GM23338 (cell line): ENCODE data around the gene PHLDB3. TPM values are rescaled to one million over a fixed set of nuclear protein-coding genes. Genes with fewer than 3 reads are reported as not detected.

Source experiments
- ATAC-seq: fragments of 200-7000 bp; cut with Tn5 transposase; 3 replicates; pipeline ENCODE4 v1.9.1; 2020
- DNase-seq: peaks from one replicate; pipeline ENCODE4 v3.0.0-alpha.2; 2015; ENCODE audit warnings: low spot score
- H2AFZ ChIP-seq: fragments of 200-600 bp; sonication (generic); 2 replicates; pipeline ENCODE4 v1.8.0; 2016; ENCODE audit warnings: antibody characterized with exemption, mild to moderate bottlenecking, moderate library complexity
- H3F3A ChIP-seq: fragments of 200-600 bp; sonication (generic); replicated peaks from 2 replicates; pipeline ENCODE4 v1.8.0; 2017; ENCODE audit warnings: antibody characterized with exemption, mixed run types, low read depth
- H3K27ac ChIP-seq: fragments of 200-600 bp; sonication (generic); 2 replicates; pipeline ENCODE4 v1.6.1; 2016; ENCODE audit warnings: low read depth
- H3K27me3 ChIP-seq: fragments of 200-600 bp; sonication (generic); 2 replicates; pipeline ENCODE4 v1.8.0; 2016; ENCODE audit warnings: mild to moderate bottlenecking, mixed run types, moderate library complexity; ENCODE audit not compliant: insufficient read depth
- H3K36me3 ChIP-seq: fragments of 200-600 bp; sonication (generic); 2 replicates; pipeline ENCODE4 v1.8.0; 2016; ENCODE audit warnings: mild to moderate bottlenecking; ENCODE audit not compliant: insufficient read depth
- H3K4me1 ChIP-seq: fragments of 200-600 bp; sonication (generic); 2 replicates; pipeline ENCODE4 v1.8.0; 2016; ENCODE audit warnings: mild to moderate bottlenecking, moderate library complexity; ENCODE audit not compliant: insufficient read depth
- H3K4me2 ChIP-seq: fragments of 200-600 bp; sonication (generic); 2 replicates; pipeline ENCODE4 v1.7.1; 2017; ENCODE audit warnings: mixed run types
- H3K4me3 ChIP-seq: fragments of 200-600 bp; sonication (generic); 2 replicates; pipeline ENCODE4 v1.6.1; 2016; ENCODE audit warnings: mixed run types
- H3K79me2 ChIP-seq: fragments of 200-600 bp; sonication (generic); replicated peaks from 2 replicates; pipeline ENCODE4 v1.8.0; 2017; ENCODE audit warnings: mild to moderate bottlenecking; ENCODE audit not compliant: insufficient read depth
- H3K9me2 ChIP-seq: fragments of 200-600 bp; sonication (generic); 2 replicates; pipeline ENCODE4 v1.8.0; 2017; ENCODE audit not compliant: insufficient read depth
- H4K20me1 ChIP-seq: fragments of 200-600 bp; sonication (generic); replicated peaks from 2 replicates; pipeline ENCODE4 v1.8.0; 2017; ENCODE audit warnings: mild to moderate bottlenecking; ENCODE audit not compliant: insufficient read depth
- H3K27ac Mint-ChIP-seq: 2 replicates; pipeline ENCODE4 v1.8.0; 2020; ENCODE audit warnings: inconsistent platforms, mild to moderate bottlenecking, moderate library complexity, mixed read lengths
- H3K27me3 Mint-ChIP-seq: 3 replicates; pipeline ENCODE4 v1.8.0; 2022; ENCODE audit warnings: low read depth, mild to moderate bottlenecking, moderate library complexity, mixed read lengths, inconsistent platforms; ENCODE audit not compliant: insufficient read depth, poor library complexity
- H3K36me3 Mint-ChIP-seq: 3 replicates; pipeline ENCODE4 v1.8.0; 2021; ENCODE audit warnings: low read depth, mild to moderate bottlenecking, inconsistent platforms, moderate library complexity, mixed read lengths
- H3K4me1 Mint-ChIP-seq: 3 replicates; pipeline ENCODE4 v1.8.0; 2020; ENCODE audit warnings: mild to moderate bottlenecking, inconsistent platforms, mixed read lengths
- H3K4me3 Mint-ChIP-seq: 3 replicates; pipeline ENCODE4 v1.8.0; 2021; ENCODE audit warnings: moderate library complexity, mild to moderate bottlenecking, inconsistent platforms, mixed read lengths
- H3K9me3 Mint-ChIP-seq: 3 replicates; pipeline ENCODE4 v1.8.0; 2020; ENCODE audit warnings: moderate library complexity, mild to moderate bottlenecking, inconsistent platforms, mixed read lengths
- CREB1 ChIP-seq: fragments of 250-450 bp; sonication (Bioruptor Pico); IDR thresholded peaks from 2 replicates; pipeline ENCODE4 v1.5.0; 2020; ENCODE audit warnings: low read depth, mild to moderate bottlenecking, moderate library complexity
- CTCF ChIP-seq, 2 experiments: fragments of 200-600 bp in 1 of 2; sonication (generic) in 1 of 2; conservative IDR thresholded peaks; 2 replicates each; pipeline versions ENCODE4 v1.5.1 to v1.6.1; 2016 to 2017; ENCODE audit warnings: antibody characterized with exemption in 2 of 2, low read depth in 2 of 2, mild to moderate bottlenecking in 2 of 2, moderate library complexity in 1 of 2
- JUNB ChIP-seq: IDR thresholded peaks from one replicate; pipeline ENCODE4 v1.6.1; 2016; ENCODE audit warnings: antibody characterized with exemption; ENCODE audit not compliant: unreplicated experiment
- NANOG ChIP-seq: IDR thresholded peaks from 2 replicates; pipeline ENCODE4 v1.6.1; 2016; ENCODE audit warnings: antibody characterized with exemption, borderline replicate concordance
- POLR2AphosphoS5 ChIP-seq: IDR thresholded peaks from 2 replicates; pipeline ENCODE4 v1.6.1; 2016; ENCODE audit warnings: antibody characterized with exemption, low read depth
- STAT1 ChIP-seq: IDR thresholded peaks from one replicate; pipeline ENCODE4 v1.6.1; 2016; ENCODE audit warnings: antibody characterized with exemption; ENCODE audit not compliant: unreplicated experiment
- ZNF331 ChIP-seq: fragments of 250-450 bp; sonication (Bioruptor Pico); IDR thresholded peaks from 2 replicates; pipeline ENCODE4 v1.5.0; 2020; ENCODE audit warnings: low read depth, mild to moderate bottlenecking, moderate library complexity
- ZNF462 ChIP-seq: fragments of 250-450 bp; sonication (Bioruptor Pico); IDR thresholded peaks from 2 replicates; pipeline ENCODE4 v1.5.0; 2020; ENCODE audit warnings: mild to moderate bottlenecking, moderate library complexity
- polyA plus RNA-seq: library from polyadenylated mRNA; unstranded; fragments of >200 nt; fragmentation: Nextera tagmentation; extraction: Ambion mirVana; gene quantifications from 2 replicates; pipeline ENCODE4 v1.2.1, GENCODE V29; 2016
- total RNA-seq: library from RNA; depleted of rRNA; stranded (reverse); fragments of >200 nt; shearing (Covaris generic); gene quantifications from 2 replicates; pipeline ENCODE4 v1.2.3, GENCODE V29; 2014

Gene PHLDB3
- total and polyA plus RNA-seq, 2 experiments from 2014 or later = 6.3 to 15.4 TPM

- no peaks in the 10 kb centered on the region for H3K36me3 ChIP-seq
- Mint-ChIP-seq H3K4me1 (peaks cover 5% of the 10 kb centered on the region; the same call in 2 of the 3 replicates), H3K27ac (no peak overlapping the region), H3K4me3 (no peak overlapping the region), H3K27me3 (peaks cover 2% of the 10 kb centered on the region), H3K9me3 (peaks cover 14% of the 10 kb centered on the region), H3K36me3 (peaks cover 7% of the 10 kb centered on the region; the same call in 1 of the 3 replicates)
- no peaks in the 10 kb centered on the region for H3F3A ChIP-seq
- no peaks in the 10 kb centered on the region for H3K79me2 ChIP-seq
- no peaks in the 10 kb centered on the region for H4K20me1 ChIP-seq
- no peaks in the 10 kb centered on the region for H3K4me1 ChIP-seq
- ATAC-seq (no peak), DNase-seq (no peak)
- no peak overlapping the region for H3K27ac ChIP-seq
- no peaks in the 10 kb centered on the region for H3K9me2 ChIP-seq
- no peaks in the 10 kb centered on the region for H3K27me3 ChIP-seq
- H3K4me3 ChIP-seq = no peak overlapping the region
- H2AFZ ChIP-seq = no peak overlapping the region
- no peak overlapping the region for H3K4me2 ChIP-seq
- TF ChIP-seq ZNF331 (CRISPR knock-in tag) (no peak), POLR2AphosphoS5 (no peak)
Measured at GRCh38 chr19:43452582-43452981, 52.0 kb downstream of the PHLDB3 start.

GRCh38 chr19:43450545-43450997 lies 54.0 kb downstream of the PHLDB3 start:
- TF ChIP-seq CTCF (conservative IDR thresholded peaks at IDR 0.05; ENCODE audit: low read depth in 2 of 2) = no peak
- TF ChIP-seq ZNF462 (CRISPR knock-in tag) = no peak
- TF ChIP-seq NANOG = no peak
- no peak for TF ChIP-seq STAT1
- no peak for TF ChIP-seq ZNF331 (CRISPR knock-in tag)
- no peak for TF ChIP-seq JUNB
- no peak for TF ChIP-seq CREB1 (CRISPR knock-in tag)
- peaks cover 7% of the 10 kb centered on the region; the same call in 2 of the 3 replicates for H3K4me1 Mint-ChIP-seq
- Histone ChIP-seq H3K4me1 (no peaks in the 10 kb centered on the region), H3K4me3 (no peak overlapping the region), H3K27ac (no peak overlapping the region), H3K79me2 (no peaks in the 10 kb centered on the region), H3F3A (no peaks in the 10 kb centered on the region), H3K4me2 (no peak overlapping the region), H3K36me3 (no peaks in the 10 kb centered on the region), H3K9me2 (no peaks in the 10 kb centered on the region), H2AFZ (0 out of 2 replicates have a peak overlapping the region, but pooled peaks have one; percentile 28), H4K20me1 (no peaks in the 10 kb centered on the region), H3K27me3 (no peaks in the 10 kb centered on the region)
- H3K9me3 Mint-ChIP-seq = peaks cover 14% of the 10 kb centered on the region
- ATAC-seq = no peak
- H3K27me3 Mint-ChIP-seq = peaks cover 5% of the 10 kb centered on the region
- H3K36me3 Mint-ChIP-seq = peaks cover 7% of the 10 kb centered on the region; the same call in 1 of the 3 replicates
- no peak for DNase-seq
- H3K4me3 Mint-ChIP-seq = no peak overlapping the region
- H3K27ac Mint-ChIP-seq = no peak overlapping the region
